ENCODE results near the gene TBC1D17. TPM values are rescaled to one million over a fixed set of nuclear protein-coding genes. Genes with fewer than 3 reads are reported as not detected.

TBC1D17 gene
- total RNA-seq, 1 experiment from 2014 or later: 9.8 TPM

GRCh38 chr19:49847731-49848696 lies 29.5 kb upstream of the TBC1D17 start:
- DNase-seq (ENCODE audit: low read depth): peak; percentile 89

GRCh38 chr19:49848938-49849337 lies 28.6 kb upstream of the TBC1D17 start:
- DNase-seq (ENCODE audit: low read depth): no peak

- no peak for DNase-seq (ENCODE audit: low read depth)
Measured at GRCh38 chr19:49849433-49850220, 27.9 kb upstream of the TBC1D17 start.

- no peak for DNase-seq (ENCODE audit: low read depth)
Measured at GRCh38 chr19:49850221-49850486, 27.3 kb upstream of the TBC1D17 start.

- peak; percentile 88 for DNase-seq (ENCODE audit: low read depth)
Measured at GRCh38 chr19:49850487-49851342, 26.8 kb upstream of the TBC1D17 start, which contains the start of gene PTOV1. TSS of gene PTOV1 (plus strand) at chr19:49851159.

- DNase-seq (ENCODE audit: low read depth): no peak
Measured at GRCh38 chr19:49851456-49852259, 25.8 kb upstream of the TBC1D17 start.

- no peak for DNase-seq (ENCODE audit: low read depth)
Measured at GRCh38 chr19:49852631-49853126, 24.8 kb upstream of the TBC1D17 start.

- no peak for DNase-seq (ENCODE audit: low read depth)
Measured at GRCh38 chr19:49853852-49854377, 23.6 kb upstream of the TBC1D17 start.

- DNase-seq (ENCODE audit: low read depth): no peak
Measured at GRCh38 chr19:49854378-49855263, 22.9 kb upstream of the TBC1D17 start.

GRCh38 chr19:49855277-49855675 lies 22.2 kb upstream of the TBC1D17 start:
- no peak for DNase-seq (ENCODE audit: low read depth)

- no peak for DNase-seq (ENCODE audit: low read depth)
Measured at GRCh38 chr19:49855676-49856573, 21.6 kb upstream of the TBC1D17 start.

GRCh38 chr19:49856574-49857021 lies 20.9 kb upstream of the TBC1D17 start:
- DNase-seq (ENCODE audit: low read depth): no peak

- DNase-seq (ENCODE audit: low read depth): no peak
Measured at GRCh38 chr19:49857061-49857837, 20.3 kb upstream of the TBC1D17 start.

- DNase-seq (ENCODE audit: low read depth): no peak
Measured at GRCh38 chr19:49857838-49858087, 19.7 kb upstream of the TBC1D17 start.

GRCh38 chr19:49858088-49858985 lies 19.2 kb upstream of the TBC1D17 start:
- no peak for DNase-seq (ENCODE audit: low read depth)

GRCh38 chr19:49859682-49860335 lies 17.7 kb upstream of the TBC1D17 start:
- DNase-seq (ENCODE audit: low read depth): no peak
